K562 (cell line): ENCODE measurements around the gene GDAP1L1. TPM values are rescaled to one million over a fixed set of nuclear protein-coding genes. Genes with fewer than 3 reads are reported as not detected.

Experiments
- ATF1 ChIP-seq, 2 experiments: fragments of 450-650 bp in 1 of 2; IDR thresholded peaks; 2 replicates each; pipeline ENCODE4 v1.6.1; 2016; ENCODE audit warnings: missing compliant biosample characterization in 1 of 2, missing genetic modification characterization in 1 of 2
- BACH1 ChIP-seq: fragments of 200-800 bp; sonication (Bioruptor generic); IDR thresholded peaks from 2 replicates; pipeline ENCODE4 v1.6.1; 2016; ENCODE audit warnings: missing genetic modification characterization, missing compliant biosample characterization
- CBFB ChIP-seq: sonication (generic); formaldehyde crosslinking; IDR thresholded peaks from 2 replicates; pipeline ENCODE4 v1.4.0; 2020; ENCODE audit warnings: mild to moderate bottlenecking, missing genetic modification reagents
- CREM ChIP-seq: IDR thresholded peaks from 2 replicates; pipeline ENCODE4 v1.6.1; 2014; ENCODE audit warnings: antibody characterized with exemption, low read depth
- CTCF ChIP-seq, 3 experiments: IDR thresholded peaks in 2 of 3; conservative IDR thresholded peaks in 1 of 3; 2 replicates each; pipeline ENCODE4 v1.5.1; 2011 to 2012; ENCODE audit warnings: low read length in 3 of 3, mild to moderate bottlenecking in 3 of 3, control low read depth in 2 of 3, improper control_type of control experiment in 1 of 3, inconsistent platforms in 1 of 3, low read depth in 1 of 3, mixed read lengths in 1 of 3, moderate library complexity in 1 of 3; ENCODE audit not compliant: insufficient read depth in 2 of 3
- FOXM1 ChIP-seq, 2 experiments: fragments of 450-650 bp in 1 of 2; sonication (generic) in 1 of 2; formaldehyde crosslinking in 1 of 2; IDR thresholded peaks; 2 replicates each; pipeline versions ENCODE4 v1.6.1 to v1.9.0; 2017 to 2022; ENCODE audit warnings: low read depth in 2 of 2, mild to moderate bottlenecking in 2 of 2, missing genetic modification reagents in 1 of 2, moderate library complexity in 1 of 2
- FOXP1 ChIP-seq: sonication (generic); formaldehyde crosslinking; IDR thresholded peaks from 2 replicates; pipeline ENCODE4 v1.8.0; 2022; ENCODE audit warnings: mild to moderate bottlenecking, missing genetic modification reagents
- OTX1 ChIP-seq: fragments of 450-650 bp; formaldehyde crosslinking; IDR thresholded peaks from 2 replicates; pipeline ENCODE4 v1.4.0; 2022; ENCODE audit warnings: mild to moderate bottlenecking
- RAD21 ChIP-seq, 2 experiments: fragments of 250-450 bp in 1 of 2; fragments of 450-650 bp in 1 of 2; sonication (Bioruptor Pico) in 1 of 2; formaldehyde crosslinking in 1 of 2; IDR thresholded peaks in 1 of 2; conservative IDR thresholded peaks in 1 of 2; 2 replicates each; pipeline versions ENCODE4 v1.4.0 to v1.8.0; 2020 to 2022; ENCODE audit warnings: mild to moderate bottlenecking in 2 of 2, moderate library complexity in 1 of 2
- SAFB ChIP-seq: fragments of 200-400 bp; formaldehyde crosslinking; IDR thresholded peaks from 2 replicates; pipeline ENCODE4 v1.6.1; 2017; ENCODE audit warnings: low read depth, low read length, borderline replicate concordance
- TBP ChIP-seq: optimal IDR thresholded peaks from 2 replicates; pipeline ENCODE3; 2011; ENCODE audit warnings: low read depth, low read length, improper control_type of control experiment
- USF1 ChIP-seq: sonication (generic); formaldehyde crosslinking; IDR thresholded peaks from 2 replicates; pipeline ENCODE4 v1.9.0; 2022; ENCODE audit warnings: mild to moderate bottlenecking, missing genetic modification reagents
- VEZF1 ChIP-seq: fragments of 200-800 bp; sonication (Bioruptor generic); IDR thresholded peaks from 2 replicates; pipeline ENCODE4 v1.6.1; 2017; ENCODE audit warnings: missing genetic modification characterization, missing compliant biosample characterization
- WHSC1 ChIP-seq: IDR thresholded peaks from one replicate; pipeline ENCODE4 v1.6.1; 2012; ENCODE audit warnings: low read length, control low read depth, inconsistent platforms
- ZBTB11 ChIP-seq, 3 experiments: fragments of 200-800 bp in 1 of 3; fragments of 250-450 bp in 1 of 3; fragments of 450-650 bp in 1 of 3; sonication (Bioruptor Pico) in 1 of 3; sonication (Bioruptor generic) in 1 of 3; formaldehyde crosslinking in 1 of 3; IDR thresholded peaks; 2 replicates each; pipeline versions ENCODE4 v1.6.1 to v1.8.0; 2016 to 2022; ENCODE audit warnings: mild to moderate bottlenecking in 2 of 3, missing genetic modification characterization in 2 of 3, missing compliant biosample characterization in 1 of 3, moderate library complexity in 1 of 3
- ZNF224 ChIP-seq: sonication (generic); formaldehyde crosslinking; IDR thresholded peaks from 2 replicates; pipeline ENCODE4 v1.8.0; 2022; ENCODE audit warnings: mild to moderate bottlenecking, missing genetic modification reagents
- polyA plus RNA-seq, 8 experiments: library from polyadenylated mRNA; depleted of rRNA in 4 of 8; stranded (reverse) in 5 of 8; unstranded in 3 of 8; fragments of >200 nt; fragmentation: Nextera tagmentation in 2 of 8; fragmentation: Illumina TruSeq in 1 of 8; extraction: Ambion mirVana in 2 of 8; extraction: Trizol in 1 of 8; gene quantifications; 2 replicates each; pipeline versions ENCODE4 v1.2.1 to v1.2.3, GENCODE V29; 2011 to 2014; ENCODE audit warnings: inconsistent platforms in 1 of 8, missing spikeins in 1 of 8
- total RNA-seq, 7 experiments: library from RNA; depleted of rRNA in 6 of 7; stranded (reverse); fragments of >200 nt in 6 of 7; fragmentation: Illumina TruSeq in 2 of 7; extraction: Trizol in 2 of 7; gene quantifications; 2 replicates each; pipeline versions ENCODE4 v1.2.1 to v1.2.3, GENCODE V29; 2011 to 2021; ENCODE audit warnings: low replicate concordance in 1 of 7

GDAP1L1 gene
- total and polyA plus RNA-seq, 9 of the 15 experiments (the other 6 are each of a cell fraction or from before 2014, with no cell fraction given), result 0.06 to 0.40 (median 0.19) TPM; not detected in 5

GRCh38 chr20:44310664-44311639 is 63.8 kb downstream of the GDAP1L1 start, which contains the start of gene FITM2 (continued):
- no peak for TF ChIP-seq ZBTB11 (CRISPR knock-in tag; IDR thresholded peaks at IDR 0.05)
- no peak for TF ChIP-seq WHSC1
- peak; percentile 74; the same call in 1 of the 2 replicates for TF ChIP-seq CREM
- TF ChIP-seq FOXP1 (CRISPR knock-in tag), result peak; percentile 80; the same call in 1 of the 2 replicates
- TF ChIP-seq USF1 (CRISPR knock-in tag), result peak; percentile 65
- no peak for TF ChIP-seq BACH1 (tag)
- TF ChIP-seq FOXM1 (IDR thresholded peaks at IDR 0.05; ENCODE audit: low read depth), result no peak
- 0 out of 2 replicates have a peak, but pooled peaks have one; percentile 48 for TF ChIP-seq FOXM1 (CRISPR knock-in tag; IDR thresholded peaks at IDR 0.05; ENCODE audit: low read depth)
- TF ChIP-seq SAFB, result peak; percentile 76
- TF ChIP-seq CBFB, result peak; percentile 63; the same call in 1 of the 2 replicates
- TF ChIP-seq CTCF (IDR thresholded peaks at IDR 0.05 in 2 of 3, conservative IDR thresholded peaks at IDR 0.05 in 1 of 3; ENCODE audit: insufficient read depth in 2 of 3, low read depth in 1 of 3, low read length in 3 of 3), result peak; percentile 92 to 96 (median 95)
- TF ChIP-seq RAD21 (CRISPR knock-in tag; conservative IDR thresholded peaks at IDR 0.05 in 1 of 2, IDR thresholded peaks at IDR 0.05 in 1 of 2), result peak; percentile 89
- peak; percentile 75 for TF ChIP-seq VEZF1
- no peak for TF ChIP-seq ZNF224
- TF ChIP-seq ATF1 (CRISPR knock-in tag; IDR thresholded peaks at IDR 0.05), result no peak
- peak; percentile 76 for TF ChIP-seq ATF1 (tag; IDR thresholded peaks at IDR 0.05)
- peak; percentile 57 for TF ChIP-seq TBP
- TF ChIP-seq OTX1, result no peak
